ENCODE measurements around the gene GABRD.
A peak's percentile ranks its signal among the peaks of the same experiment; 100 is the strongest.

Gene GABRD

DNA sequence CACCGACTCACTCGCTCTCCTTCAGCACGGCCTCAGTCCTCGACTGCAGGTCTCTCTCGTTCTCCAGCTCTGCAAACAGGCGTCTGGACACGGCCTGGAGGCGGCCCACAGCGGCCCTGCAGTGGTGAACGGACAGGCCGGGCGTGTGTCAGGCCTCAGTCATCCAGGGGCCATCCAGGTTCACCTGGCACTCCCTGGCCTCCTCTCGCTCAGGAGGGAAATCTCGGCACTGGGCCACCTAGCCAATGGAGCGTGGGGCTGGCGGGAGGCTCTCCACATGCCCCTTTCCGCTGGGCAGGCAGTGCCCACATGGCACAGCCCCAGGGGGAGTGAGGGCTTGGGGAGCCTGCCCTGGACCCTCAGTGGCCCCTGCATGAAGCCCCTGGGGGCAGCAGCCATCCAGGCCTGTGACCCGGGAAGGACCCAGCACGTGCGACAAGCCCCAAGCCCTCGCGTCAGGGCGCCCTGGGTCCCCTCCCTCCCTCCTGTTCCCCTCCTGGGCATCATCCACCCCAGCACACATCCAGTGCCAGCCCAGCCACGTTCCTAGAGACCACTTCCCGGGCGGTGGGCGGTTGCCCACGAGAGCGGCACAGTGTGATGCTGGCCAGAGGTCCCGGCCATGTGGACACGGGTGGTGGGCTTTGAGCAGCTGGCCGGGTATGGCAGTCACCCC, 33.6 kb upstream of the GABRD start:
- no peak for DNase-seq

DNA sequence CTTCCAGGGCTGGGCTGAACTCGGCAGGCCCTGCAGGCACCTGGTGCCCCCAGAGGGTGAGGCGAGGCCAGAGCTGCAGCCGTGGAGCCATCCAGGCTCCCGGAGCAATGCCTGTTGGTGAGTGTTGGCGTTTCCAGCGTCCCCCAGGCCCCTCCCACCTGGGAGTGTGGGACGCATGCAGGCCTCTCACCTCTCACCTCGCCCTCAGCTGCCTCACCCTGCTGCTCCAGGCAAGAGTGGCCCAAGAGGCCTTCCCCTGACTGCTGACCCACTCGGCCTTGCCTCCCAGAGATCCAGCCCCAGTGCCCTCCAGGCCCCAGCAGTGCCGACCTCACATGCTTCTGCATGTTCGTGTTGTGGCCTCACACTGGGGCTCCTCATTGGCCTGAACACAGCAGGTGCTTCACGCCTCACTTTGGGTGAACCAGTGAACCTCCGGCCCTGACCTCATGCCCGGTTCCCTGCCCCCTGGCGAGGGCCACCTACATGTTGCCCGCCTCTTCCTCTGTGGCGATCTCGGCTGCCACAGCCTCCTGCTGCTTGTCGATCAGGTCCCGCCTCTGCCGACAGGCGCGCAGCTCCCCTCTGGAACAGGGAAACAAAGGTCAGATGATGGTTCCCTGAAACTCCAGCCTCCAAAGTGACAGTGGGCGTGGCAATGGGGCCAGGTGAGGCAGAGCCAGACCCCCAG, 32.5 kb upstream of the GABRD start:
- no peak for DNase-seq

DNA sequence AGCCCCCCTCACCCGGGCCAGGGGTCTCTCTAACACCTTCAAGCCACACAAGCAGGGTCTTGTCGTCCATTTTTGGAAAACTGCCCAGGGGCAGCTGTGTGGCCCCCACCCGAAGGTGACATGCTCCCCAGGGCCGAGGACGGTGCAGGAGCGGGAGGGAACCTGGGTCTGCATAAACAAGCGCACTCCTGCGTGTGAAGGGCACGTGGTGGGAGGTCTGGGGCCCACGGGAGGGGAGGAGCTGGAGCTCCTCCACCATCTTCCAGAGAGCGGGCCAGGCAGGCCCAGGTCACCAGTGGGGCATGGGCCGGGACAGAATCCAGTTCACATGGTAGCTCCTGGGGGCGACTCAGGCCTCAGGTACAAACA, 32.0 kb upstream of the GABRD start:
- DNase-seq: no peak

DNA sequence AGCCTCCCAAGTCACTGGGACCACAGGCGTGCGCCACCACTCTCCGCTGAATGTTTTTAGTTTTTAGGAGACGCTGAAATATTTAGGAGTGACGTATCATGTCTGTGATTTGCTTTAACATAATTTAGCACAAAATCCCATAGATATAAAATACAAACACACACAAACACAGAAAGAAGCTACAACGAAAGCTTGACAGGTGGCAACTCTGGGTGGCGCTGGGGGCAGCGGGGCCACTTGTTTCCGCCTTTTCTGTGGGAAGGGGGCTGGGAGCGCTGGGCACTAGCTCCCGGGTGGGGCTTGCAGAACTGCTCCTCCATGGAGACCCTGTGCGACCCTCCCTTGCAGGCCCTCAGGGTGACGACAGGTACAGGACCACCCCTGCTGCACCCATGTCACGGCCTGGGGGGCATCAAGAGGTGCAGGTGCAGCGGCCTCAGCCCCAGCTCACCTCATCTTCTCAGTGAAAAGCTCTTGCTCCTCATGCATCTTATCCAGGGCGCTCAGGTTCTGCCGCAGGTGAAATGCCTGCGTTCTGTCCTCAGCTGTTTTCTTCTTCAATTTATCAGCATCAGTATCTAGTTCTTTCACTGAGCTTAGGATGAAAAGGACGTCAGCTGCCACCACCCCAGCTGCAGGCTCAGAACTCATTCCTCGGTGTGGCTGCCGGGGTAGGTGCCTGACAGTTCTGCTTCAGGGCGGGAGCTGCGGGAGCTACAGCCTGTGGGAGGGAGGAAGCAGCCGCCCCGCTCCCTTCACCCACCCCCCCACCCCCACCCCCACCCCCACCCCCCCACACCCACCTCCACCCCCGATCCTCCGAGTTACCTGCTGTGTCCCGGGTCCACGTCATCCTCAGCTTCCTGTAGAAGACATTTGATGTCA, 30.8 kb upstream of the GABRD start:
- DNase-seq: no peak

DNA sequence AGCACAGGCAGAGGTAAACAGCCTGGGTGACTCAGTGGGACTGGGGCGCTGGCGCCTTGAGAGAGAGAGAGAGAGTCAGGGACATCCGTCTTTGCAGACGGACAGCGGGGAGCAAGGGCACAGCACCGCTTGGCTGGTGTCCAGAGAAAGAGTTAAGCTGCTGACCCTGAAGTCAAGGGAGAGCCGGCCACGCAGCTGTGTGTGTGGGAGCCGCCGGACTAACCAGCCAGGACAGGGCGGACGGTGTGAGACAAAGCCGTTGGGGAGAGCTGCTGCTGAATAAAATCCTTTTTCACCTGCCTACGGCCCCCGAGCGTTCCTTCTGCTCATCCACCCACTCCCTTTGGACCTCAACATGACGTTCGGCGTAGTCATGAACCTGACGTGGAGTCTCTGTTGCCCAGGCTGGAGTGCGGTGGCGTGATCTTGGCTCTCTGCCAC, 30.0 kb upstream of the GABRD start:
- no peak for DNase-seq

DNA sequence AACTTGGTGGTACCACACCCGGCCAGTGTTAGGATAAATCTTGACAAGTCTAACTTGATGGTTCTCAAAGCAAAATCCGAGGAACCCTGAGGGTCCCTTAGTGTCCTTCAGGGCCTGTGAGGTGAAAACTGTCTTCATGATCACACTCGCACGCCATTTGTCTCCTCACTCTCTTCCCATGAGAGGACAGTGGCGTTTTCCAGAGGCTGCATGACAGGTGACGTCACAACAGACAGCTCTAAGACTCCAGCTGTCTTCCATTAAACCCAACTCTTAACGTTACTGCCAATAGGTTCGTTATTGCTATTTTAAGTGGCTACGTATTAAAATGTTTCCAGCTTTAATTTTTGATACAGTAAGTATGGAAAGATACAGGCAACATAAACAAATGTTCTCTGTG, 29.4 kb upstream of the GABRD start:
- DNase-seq: peak; percentile 19

DNA sequence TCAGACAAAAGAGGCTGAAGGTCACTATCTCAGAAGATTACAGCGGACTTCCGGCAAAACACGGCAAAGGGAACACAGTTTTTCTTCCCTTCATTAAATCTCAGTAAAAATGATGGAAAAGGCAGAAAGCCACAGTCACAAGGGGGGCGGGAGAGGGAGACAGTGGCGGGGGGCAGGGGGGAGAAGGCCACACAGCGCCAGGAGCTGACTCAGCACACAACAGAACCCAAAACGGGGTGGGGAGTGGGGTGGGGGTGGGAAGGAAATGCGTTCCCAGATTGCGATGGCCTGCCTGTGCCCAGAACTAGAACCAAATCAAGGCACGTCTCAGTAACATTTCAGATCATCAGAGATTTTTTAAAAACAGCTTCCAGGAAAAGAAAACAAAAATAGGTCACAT, 28.9 kb upstream of the GABRD start:
- peak; percentile 18 for DNase-seq

DNA sequence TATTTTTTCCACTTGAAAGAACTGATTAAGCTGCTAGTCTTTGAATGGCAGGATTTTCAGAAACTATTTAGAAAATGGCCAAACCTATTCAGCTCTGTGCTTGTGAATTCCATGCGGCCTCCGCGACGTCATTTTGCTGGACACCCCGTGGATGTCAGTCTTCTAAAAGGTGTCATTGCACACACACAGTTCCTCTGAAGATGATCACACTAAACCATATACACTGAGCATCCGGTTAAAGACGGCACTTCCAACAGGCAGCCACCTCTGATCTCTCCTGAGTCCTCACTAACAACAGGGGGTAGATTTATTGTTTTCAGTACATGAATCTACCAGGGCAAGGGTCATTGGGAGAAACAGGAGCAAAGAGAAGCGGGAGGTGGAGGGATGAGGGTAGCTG, 24.6 kb upstream of the GABRD start:
- DNase-seq: no peak

DNA sequence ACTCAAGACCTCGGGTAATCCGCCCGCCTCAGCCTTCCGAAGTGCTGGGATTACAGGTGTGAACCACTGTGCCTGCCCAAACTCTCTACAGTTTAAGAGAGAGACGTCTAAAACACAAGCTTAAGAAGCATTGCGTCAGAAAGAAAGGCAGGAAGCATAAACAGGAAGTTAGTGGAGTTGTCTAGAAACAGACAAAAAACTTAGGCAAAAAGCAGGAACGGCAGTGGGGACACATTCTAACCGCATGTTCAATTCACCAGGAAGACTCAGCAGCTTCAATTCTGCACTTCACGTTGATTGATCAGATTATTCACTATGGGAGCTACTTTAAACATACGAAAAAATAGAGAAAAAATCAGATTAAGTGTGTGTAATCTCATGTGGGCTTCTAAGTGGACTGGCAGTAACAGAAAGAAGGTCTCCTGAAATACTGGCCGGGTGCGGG, 22.9 kb upstream of the GABRD start:
- no peak for DNase-seq

DNA sequence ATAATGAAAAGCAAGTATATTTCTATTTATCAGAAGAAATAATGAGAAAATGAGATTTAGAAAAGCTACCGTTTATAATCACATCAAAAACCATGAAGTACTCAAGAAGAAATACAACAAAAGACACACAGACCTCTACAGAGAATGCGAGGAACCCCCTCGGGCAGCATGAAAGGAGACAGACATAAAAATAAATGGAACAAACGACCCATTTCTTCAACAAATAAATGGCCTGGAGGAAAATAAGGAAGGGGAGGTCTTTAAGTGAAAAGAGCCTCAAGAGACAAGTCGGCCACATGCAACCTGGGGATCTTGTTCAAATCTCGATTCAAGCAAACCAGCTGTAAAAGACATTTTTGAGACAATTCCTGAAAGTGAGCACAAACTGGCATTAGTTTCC, 21.6 kb upstream of the GABRD start:
- no peak for DNase-seq

DNA sequence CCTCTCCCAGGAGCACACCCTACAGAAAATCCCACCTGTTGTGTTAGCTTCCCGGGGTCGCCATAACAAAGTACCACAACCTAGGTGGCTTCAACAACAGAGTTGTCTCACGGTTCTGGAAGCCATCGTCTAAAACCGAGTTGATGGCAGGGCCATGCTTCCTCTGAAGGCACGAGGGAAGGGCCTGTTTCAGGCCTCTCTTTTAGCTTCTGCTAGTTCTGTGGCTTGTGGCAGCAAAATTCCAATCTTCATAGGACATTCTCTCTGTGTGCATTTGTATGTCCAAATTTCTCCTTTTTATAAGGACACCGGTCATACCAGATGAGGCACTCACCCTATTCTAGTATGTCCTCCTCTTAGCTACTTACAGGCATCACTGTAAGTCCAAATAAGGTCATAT, 18.7 kb upstream of the GABRD start:
- DNase-seq: no peak

DNA sequence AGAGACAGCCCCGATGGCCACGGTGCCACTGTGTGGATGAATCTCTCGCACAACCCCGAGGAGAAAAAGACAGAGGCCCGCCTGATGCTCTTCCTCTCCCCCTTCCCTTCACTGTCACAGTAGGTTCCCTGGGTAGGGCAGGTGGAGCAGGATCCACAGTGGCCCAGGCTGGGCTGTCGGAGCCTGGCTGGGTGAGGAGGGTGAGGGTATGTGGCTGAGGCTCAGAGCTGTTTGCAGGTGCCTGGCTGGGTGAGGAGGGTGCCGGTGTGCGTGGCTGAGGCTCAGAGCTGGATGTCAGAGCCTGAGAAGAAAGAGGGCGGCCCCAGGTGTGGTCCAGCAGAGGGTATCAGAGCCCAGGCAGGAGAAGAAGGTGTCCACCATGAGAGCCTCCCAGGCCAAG, 18.3 kb upstream of the GABRD start:
- no peak for DNase-seq

DNA sequence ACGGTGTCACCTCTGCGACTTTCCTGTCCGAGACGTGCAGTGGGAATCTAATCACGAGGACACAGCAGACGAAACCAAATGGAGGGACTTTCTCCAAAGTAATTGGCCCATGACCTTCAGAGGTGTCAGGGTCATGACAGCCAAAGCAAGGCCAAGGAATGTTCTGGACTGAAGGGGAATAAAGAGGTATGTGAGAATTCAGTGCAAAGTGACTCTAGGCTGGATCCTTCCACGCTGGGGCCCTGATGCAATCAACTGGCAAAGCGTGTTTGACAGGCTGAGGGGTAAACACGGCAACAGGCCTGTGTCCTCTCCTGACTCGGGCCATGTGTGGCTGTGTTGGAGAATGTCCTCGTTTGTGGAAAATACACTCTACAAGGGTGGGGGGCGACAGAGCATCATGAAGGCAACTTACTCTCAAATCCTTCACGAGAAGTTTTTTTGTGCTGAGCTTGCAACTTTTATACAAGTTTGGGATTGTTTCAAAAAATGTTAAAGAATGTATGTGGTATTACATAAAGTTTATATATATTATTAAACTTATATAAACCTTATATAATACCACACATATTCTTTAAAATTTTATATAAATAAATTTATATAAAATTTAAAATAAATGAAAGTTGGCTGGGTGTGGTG, 17.3 kb upstream of the GABRD start:
- DNase-seq: no peak

DNA sequence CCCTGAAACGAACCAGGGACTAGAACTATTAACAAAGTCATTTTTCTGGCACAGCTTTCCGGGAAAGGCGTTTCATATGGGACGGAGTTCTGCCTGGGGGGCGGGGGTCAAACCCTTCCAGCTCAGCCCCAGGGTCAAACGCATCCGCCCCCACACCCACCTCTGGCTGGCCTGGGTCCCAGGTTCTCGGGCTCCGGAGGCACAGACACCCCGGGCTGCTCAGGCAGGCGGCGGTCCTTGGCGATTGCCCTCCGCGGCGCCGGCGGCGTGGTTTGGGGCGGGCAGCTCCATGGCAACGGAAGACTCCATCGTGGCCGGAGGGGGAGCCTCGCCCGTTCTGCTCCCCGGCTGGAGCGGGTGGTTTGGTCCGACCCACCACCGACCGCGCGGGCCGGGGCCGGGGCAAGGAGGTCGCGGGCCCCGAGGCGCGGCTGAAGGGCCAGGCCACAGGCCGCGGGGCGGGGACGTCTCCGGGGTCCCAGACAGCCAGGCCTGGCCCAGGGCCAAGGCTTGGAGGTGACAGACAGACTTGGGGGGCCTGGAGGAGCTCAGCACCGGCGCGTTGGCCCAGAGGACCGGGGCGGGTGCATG, 15.5 kb upstream of the GABRD start, which contains the start of gene CFAP74:
TSS of gene CFAP74 (minus strand) at position 246 of the 591 bp plus-strand sequence. CDS start 12,830 bp downstream, outside the sequence.
- DNase-seq: peak; percentile 27

DNA sequence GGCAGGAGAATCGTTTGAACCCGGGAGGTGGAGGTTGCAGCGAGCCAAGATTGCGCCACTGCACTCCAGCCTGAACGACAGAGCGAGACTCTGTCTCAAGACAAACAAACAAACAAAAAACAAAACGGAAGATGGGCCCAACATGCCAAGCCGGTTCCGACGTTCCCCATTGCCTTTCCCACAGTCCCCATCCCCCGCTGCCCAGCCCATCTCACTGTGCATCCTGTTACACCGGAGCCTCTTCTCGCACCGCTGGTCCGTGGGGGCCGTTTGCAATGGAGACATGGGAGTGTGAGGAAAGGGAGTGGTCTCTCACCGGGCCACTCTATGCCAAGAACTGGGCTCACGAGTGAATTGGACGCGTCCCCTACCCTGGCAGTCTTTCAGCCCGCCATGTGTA, 14.3 kb upstream of the GABRD start:
- no peak for DNase-seq

DNA sequence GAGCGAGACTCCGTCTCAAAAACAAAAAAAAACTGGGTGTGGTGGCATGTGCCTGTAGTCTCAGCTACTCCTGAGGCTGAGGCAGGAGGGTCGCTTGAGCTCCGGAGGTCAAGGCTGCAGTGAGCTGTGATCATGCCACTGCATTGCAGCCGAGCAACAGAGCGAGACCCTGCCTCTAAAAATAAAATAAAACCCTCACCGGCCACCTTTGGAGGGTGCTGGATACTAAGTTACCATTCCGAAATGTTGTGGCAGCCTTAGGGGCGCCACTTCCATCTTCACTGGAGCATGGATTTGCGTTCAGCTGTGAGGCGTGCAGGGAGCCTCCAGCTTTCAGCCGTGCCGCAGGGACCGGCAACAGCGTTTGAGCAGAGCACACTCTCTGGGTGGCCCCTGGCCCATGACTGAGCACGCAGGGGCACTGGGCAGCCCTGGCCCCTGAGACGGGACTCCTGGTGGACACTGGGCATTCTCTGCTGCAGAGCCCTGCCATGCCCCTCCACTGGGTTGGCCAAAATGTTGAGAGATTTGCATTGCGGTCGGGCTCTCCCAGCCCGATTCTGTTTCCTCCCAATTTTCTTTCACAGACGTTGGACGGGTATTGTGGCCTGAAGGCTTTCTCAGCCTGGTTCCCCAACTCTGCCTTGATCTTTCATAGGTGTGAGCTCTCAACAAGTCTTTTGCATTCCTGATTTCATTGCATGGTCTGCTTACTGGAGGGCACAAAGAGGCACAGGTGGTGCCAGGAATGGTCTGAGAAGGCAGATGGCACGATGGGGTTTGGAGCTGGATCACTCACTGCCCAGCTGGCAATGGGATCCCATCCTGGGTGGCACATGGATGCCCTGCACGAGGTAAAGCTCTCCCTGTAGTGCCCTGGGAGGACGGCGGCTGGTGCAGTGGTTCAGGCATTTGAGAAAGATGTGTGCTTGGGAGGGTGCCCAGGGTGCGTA, 9.8 kb upstream of the GABRD start:
- no peak for DNase-seq

DNA sequence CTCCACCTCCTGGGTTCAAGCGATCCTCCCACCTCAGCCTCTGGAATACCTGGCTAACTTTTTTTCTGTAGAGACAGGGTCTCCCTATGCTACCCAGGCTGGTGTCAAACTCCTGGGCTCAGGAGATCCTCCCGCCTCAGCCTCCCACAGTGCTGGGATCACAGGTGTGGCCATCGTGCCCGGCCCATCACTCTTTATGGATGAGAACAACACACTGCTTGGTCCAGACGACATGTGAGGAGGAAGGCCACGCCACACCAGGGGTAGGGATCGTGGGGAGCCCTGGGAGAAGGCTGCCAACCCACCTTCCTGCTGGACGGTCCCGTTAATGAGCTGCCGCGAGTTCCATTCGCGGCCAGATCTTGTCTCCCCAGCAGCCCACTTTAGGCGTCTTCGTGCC, 5.0 kb upstream of the GABRD start:
- no peak for DNase-seq

DNA sequence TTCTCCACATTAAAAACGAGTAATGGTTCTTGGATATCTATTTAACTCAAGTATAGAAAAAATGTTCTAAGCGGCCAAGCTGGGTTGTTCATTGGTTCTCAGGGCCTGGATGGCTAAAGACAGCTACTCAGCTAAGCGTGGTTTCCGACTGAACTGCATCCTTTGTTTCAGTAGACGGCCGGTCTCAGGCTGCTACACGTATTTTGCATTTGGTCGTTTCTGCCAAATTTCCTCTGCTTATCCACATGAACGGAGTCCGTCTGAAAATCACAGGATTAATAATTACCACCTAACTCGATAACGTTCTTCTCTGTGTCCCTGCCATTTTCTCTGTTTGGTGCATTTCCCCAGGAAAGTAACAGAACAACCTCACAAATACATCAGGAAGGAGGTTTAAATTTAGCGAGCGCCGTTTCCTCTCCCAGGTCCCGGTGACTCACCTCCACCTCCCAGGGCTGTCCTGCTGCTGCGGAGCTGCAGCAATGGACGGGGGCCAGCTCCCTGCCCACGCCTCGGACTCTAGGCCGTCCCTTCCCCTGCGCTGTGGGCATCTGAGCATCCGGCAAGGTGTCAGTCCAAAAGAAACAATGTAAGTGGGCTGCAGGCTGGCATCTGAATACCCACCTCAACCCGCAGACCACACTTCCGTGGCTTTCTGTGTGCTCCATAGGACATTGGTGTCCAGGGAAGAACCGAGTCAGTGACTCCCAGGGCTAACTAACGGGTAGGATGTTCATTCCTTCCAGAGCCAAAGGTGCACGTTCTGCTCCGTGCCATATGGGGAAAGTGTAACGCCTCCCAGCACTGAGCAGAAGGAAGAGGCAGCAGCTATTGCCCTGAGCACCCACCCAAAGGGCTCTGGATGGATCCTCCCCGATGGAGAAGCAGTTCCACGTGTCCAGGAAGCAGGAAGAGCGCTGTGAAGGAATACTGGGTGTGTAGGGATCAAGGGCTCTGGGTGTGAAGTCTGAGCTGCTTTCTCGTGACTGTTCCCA, 4.1 kb upstream of the GABRD start:
- DNase-seq: no peak

DNA sequence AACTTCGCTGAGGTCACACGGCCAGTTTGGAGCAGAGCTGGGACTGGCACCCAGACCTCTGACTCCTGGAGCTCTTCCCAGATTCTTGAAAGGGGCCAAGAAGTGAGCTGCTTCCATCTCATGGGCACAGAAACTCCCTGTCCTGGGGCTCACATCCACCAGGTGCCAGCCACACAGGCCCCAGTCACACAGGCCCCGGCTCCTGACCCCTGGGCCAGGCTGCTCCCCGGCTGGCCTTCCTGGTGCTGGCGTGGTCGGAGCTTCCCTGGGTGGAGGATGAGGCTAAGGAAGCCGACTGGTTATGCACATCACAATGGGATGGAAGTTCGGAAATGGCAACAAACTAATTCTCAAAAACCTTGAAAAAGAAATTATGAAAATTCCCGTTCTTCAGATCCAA, 3.0 kb upstream of the GABRD start:
- DNase-seq: no peak

Data from fibroblast of skin of right quadriceps (primary cell).